ENCODE results near the gene ALDH1A2.

- TF ChIP-seq CTCF (tag by site-specific recombination; IDR thresholded peaks at IDR 0.05) (no peak), ZNF514 (tag by site-specific recombination; IDR thresholded peaks at IDR 0.05) (no peak), ZNF488 (tag by site-specific recombination; IDR thresholded peaks at IDR 0.05) (no peak), ZNF660 (tag by site-specific recombination; IDR thresholded peaks at IDR 0.05) (no peak), ZBTB1 (tag by site-specific recombination; IDR thresholded peaks at IDR 0.05) (no peak)
Measured at GRCh38 chr15:58111718-58112104, 46.2 kb upstream of the ALDH1A2 start.
